Measurements from ENCODE around the gene APOA5. TPM values are rescaled to one million over a fixed set of nuclear protein-coding genes. Genes with fewer than 3 reads are reported as not detected.

Gene APOA5
- polyA plus RNA-seq, 1 experiment, result not detected

- no peak overlapping the region for H3K4me3 ChIP-seq (ENCODE audit: low read depth, low read length)
- DNase-seq (ENCODE audit: low read depth, low spot score), result no peak
- no peaks in the 10 kb centered on the region; the same call in 1 of the 2 replicates for H3K9me3 ChIP-seq (ENCODE audit: control insufficient read depth, insufficient read depth, low read length)
- H3K27me3 ChIP-seq (ENCODE audit: control insufficient read depth, insufficient read depth, low read length), result no peaks in the 10 kb centered on the region
- no peak overlapping the region for H3K27ac ChIP-seq (ENCODE audit: low read depth, low read length)
- CTCF ChIA-PET, result no interaction called here
- POLR2A ChIA-PET, result no interaction called here
- TF ChIP-seq CTCF (IDR thresholded peaks at IDR 0.05; ENCODE audit: low read depth, low read length), result no peak
Measured at GRCh38 chr11:116776522-116776984, 15.1 kb downstream of the APOA5 start.

- H3K27ac ChIP-seq (ENCODE audit: low read depth, low read length), result no peak overlapping the region
- DNase-seq (ENCODE audit: low read depth, low spot score), result no peak
- H3K9me3 ChIP-seq (ENCODE audit: control insufficient read depth, insufficient read depth, low read length), result no peaks in the 10 kb centered on the region; the same call in 1 of the 2 replicates
- H3K4me3 ChIP-seq (ENCODE audit: low read depth, low read length), result no peak overlapping the region
- POLR2A ChIA-PET, result interaction anchor here (0.6 to 0.7 kb wide), 3 partner anchors 9 to 974 kb away, joined by 3 to 8 read pairs (median 4); no protein-coding TSS in a partner anchor
- CTCF ChIA-PET, result no interaction called here
- no peaks in the 10 kb centered on the region for H3K27me3 ChIP-seq (ENCODE audit: control insufficient read depth, insufficient read depth, low read length)
- no peak for TF ChIP-seq CTCF (IDR thresholded peaks at IDR 0.05; ENCODE audit: low read depth, low read length)
Measured at GRCh38 chr11:116775975-116776374, 15.7 kb downstream of the APOA5 start.

- ChIA-PET CTCF (interaction anchor here (1.1 kb wide), 1 partner anchor 17 kb away, joined by 4 read pairs; the partner anchor contains the start of gene APOA5), POLR2A (no interaction called here)
- Histone ChIP-seq H3K27me3 (ENCODE audit: control insufficient read depth, insufficient read depth, low read length) (no peaks in the 10 kb centered on the region), H3K27ac (ENCODE audit: low read depth, low read length) (no peak overlapping the region), H3K9me3 (ENCODE audit: control insufficient read depth, insufficient read depth, low read length) (no peaks in the 10 kb centered on the region; the same call in 1 of the 2 replicates), H3K4me3 (ENCODE audit: low read depth, low read length) (no peak overlapping the region)
- no peak for DNase-seq (ENCODE audit: low read depth, low spot score)
- TF ChIP-seq CTCF (IDR thresholded peaks at IDR 0.05; ENCODE audit: low read depth, low read length), result no peak
Measured at GRCh38 chr11:116774661-116775060, 17.0 kb downstream of the APOA5 start.

GRCh38 chr11:116773203-116774097 is 18.2 kb downstream of the APOA5 start:
- peak overlapping the region; percentile 61 for H3K27ac ChIP-seq (ENCODE audit: low read depth, low read length)
- no peak for TF ChIP-seq CTCF (IDR thresholded peaks at IDR 0.05; ENCODE audit: low read depth, low read length)
- no peaks in the 10 kb centered on the region for H3K27me3 ChIP-seq (ENCODE audit: control insufficient read depth, insufficient read depth, low read length)
- H3K9me3 ChIP-seq (ENCODE audit: control insufficient read depth, insufficient read depth, low read length), result no peaks in the 10 kb centered on the region; the same call in 1 of the 2 replicates
- POLR2A ChIA-PET, result interaction anchor here (0.6 to 1.9 kb wide), 3 partner anchors 10 to 31 kb away, joined by 3 to 11 read pairs (median 6); partner anchors contain the start of gene ZPR1
- H3K4me3 ChIP-seq (ENCODE audit: low read depth, low read length), result peak overlapping the region; percentile 89
- DNase-seq (ENCODE audit: low read depth, low spot score), result no peak
- CTCF ChIA-PET, result interaction anchor here (0.9 to 1.5 kb wide), 2 partner anchors 11 to 17 kb away, joined by 4 to 9 read pairs; partner anchors contain the start of gene APOA5

Measured in AG04450 (cell line).